GM19452 (cell line): ENCODE data around the gene TGFBR1.

Experiments used
- ATAC-seq: cut with Tn5 transposase; IDR thresholded peaks from one replicate; pipeline ENCODE4 v1.9.1; 2021; ENCODE audit not compliant: unreplicated experiment

Gene TGFBR1

DNA sequence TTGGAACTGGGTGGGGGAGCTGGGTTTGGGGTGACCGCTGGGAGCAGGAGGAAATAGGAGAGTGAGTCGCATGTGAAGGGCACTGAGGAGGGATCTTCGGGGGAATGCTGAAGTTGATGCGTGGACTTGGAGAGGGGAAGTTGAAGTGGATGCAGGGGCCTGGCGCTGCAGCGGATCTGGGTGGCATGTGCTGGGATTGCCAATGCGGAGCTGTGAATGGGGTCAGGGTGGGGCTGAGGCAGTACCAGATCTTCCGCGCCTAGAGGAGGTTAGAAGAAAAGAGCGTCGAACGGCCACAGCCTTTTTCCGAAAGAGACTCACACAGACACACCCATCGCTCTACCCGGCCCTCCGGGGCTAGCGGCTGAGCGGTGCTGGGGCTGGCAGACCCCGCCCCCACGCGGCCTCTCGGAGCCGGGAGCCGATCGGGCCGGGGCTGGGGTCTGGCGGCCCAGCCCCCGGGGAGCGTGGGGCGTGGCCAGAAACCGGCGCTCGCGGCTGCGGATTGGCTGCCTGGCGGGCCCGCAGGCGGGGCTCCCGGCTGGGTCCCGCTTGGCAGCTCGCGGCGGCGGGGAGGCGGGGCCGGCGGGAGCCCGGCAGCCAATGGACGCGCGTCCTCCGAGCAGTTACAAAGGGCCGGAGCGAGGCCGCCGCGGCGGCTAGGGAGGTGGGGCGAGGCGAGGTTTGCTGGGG lies at the start of gene TGFBR1:
TSS of gene TGFBR1 (plus strand) at position 655 of the 693 bp plus-strand sequence. CDS start 93 bp downstream, outside the sequence.
- ATAC-seq = peak; percentile 90

DNA sequence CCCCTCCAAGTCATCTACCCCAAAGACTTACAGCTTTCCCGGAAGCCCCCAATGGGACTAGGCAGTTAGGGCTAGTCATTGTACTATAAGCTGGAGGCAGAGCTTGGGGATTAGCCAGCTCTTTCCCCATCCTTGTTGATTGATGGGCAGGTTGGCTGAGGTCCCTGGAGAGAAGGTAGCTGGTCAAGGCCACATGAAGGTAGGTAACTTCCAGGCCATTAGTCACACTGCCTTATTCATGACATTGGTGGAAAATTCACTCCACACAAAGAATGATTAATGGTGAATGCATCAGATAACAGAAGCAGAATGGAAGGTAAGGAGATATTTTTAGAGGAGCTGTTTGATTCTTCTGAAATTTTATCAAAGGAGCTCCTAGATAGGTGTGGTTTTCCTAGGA lies 49.5 kb upstream of the TGFBR1 start:
- no peak for ATAC-seq

DNA sequence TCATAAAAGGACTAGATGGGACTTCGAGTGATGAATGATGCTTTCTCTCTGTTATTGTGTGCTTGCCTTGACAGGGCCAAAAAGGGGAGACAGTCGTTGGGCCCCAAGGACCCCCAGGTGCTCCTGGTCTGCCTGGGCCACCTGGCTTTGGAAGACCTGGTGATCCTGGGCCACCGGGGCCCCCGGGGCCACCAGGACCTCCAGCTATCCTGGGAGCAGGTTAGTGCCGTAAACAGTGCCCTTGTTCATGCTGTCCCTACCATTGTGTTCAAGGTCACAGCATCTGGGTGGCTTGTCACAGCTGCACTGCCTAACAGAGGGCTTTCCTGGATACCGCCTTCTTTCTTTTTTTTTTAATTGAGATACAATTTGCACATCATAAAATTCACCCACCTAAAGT lies 48.7 kb upstream of the TGFBR1 start:
- no peak for ATAC-seq

- peak; percentile 32 for ATAC-seq
These were observed 47.8 kb upstream of the TGFBR1 start for GRCh38 chr9:99056886-99057664.

- peak; percentile 81 for ATAC-seq
These were observed 47.0 kb upstream of the TGFBR1 start for GRCh38 chr9:99057665-99058625.

DNA sequence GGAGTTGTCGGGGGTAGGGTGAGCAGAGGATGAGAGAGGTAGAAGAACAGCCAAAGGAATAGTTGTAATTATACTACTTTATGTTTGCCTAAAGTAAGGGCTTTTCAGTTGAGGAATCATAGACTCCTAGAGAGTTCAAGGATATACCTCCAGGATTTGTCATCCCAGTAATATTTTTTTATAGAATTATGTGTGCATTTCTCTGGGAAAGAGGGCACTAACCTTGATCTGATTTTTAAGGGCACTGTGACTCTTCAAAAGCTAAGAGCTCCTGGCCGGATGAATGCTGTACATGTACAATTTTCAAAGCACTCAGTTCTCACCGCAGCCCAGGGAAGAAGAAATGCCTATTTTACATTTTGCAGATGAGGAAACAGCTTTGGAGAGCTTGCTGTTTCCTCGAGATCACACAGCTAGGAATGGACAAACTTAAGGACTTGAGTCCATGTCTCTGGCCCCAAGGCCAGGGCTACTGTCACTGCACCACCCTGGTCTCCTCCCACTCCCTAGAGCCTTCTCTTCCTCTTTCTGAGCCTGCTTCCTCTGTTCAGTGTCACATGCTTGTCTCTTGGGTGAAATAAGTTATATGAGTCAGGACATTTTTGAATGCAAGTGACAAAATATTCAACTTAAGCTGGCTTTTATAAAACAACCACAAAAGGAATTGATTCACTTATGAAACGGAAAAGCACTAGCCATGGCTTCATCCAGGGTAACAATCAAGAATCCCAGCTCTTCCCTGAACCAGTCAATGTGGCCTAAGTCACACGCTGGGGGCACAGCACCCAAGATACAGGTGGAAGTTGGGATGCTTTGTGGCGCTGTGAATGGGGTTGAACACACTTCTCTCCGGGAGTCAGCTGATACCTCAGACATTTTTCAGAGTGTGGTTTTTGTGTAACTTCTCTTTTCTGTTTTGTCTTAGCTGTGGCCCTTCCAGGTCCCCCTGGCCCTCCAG lies 45.7 kb upstream of the TGFBR1 start:
- ATAC-seq = peak; percentile 72

DNA sequence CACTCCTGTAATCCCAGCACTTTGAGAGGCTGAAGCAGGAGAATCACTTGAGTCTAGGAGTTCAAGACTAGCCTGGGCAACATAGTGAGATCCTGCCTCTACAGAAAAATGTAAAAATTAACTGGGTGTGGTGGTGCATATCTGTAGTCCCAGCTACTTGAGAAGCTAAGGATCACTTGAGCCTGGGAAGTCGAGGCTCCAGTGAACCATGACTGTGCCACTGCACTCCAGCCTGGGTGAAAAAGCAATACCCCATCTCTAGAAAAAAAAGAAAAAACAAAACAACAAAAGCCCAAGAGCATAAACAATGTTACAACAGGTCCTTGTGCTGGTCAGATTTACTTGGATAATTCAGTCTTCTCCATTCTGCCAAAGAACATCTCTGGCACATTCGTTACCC lies 44.3 kb upstream of the TGFBR1 start:
- ATAC-seq = no peak

DNA sequence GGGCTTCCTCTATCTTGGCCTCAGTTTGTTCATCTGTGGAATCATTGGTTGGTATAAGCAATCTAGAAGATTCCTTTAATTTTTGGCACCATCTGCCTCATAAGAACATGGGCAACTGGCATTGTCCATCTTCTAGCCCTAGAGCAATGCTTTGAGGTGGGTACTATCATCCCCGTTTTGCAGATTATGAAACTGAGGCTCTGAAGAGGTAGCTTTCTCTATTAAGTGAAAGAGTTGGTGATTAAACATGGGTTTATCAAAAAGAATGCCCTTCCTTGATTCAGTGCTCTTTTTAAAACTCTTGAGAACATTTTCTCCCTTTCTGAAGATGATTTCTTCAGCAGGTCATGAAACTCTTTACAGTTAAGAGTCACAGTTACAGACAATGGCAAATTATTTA lies 42.4 kb upstream of the TGFBR1 start:
- no peak for ATAC-seq

GRCh38 chr9:99063522-99063921 lies 41.4 kb upstream of the TGFBR1 start:
- no peak for ATAC-seq

DNA sequence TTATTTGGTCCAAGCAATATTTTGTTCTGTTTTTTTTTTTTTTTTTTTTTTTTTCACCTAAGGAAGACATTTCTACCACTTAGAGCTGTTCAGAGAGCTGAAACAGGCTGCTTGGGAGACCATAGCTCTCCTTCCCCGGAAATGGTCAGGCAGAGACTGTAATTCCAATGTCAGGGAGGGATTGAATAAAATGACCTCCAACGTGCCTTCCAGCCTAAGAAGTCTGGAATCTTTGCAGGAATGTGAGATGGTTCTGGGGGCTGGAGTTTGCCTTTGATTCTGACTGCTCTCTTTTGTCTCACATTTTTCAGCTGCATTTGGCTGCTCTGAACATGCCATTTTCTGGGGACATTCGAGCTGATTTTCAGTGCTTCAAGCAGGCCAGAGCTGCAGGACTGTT lies 38.3 kb upstream of the TGFBR1 start:
- ATAC-seq = no peak

- no peak for ATAC-seq
These were observed 35.8 kb upstream of the TGFBR1 start for GRCh38 chr9:99069075-99069474.

GRCh38 chr9:99069546-99069945 lies 35.4 kb upstream of the TGFBR1 start:
- ATAC-seq = no peak

DNA sequence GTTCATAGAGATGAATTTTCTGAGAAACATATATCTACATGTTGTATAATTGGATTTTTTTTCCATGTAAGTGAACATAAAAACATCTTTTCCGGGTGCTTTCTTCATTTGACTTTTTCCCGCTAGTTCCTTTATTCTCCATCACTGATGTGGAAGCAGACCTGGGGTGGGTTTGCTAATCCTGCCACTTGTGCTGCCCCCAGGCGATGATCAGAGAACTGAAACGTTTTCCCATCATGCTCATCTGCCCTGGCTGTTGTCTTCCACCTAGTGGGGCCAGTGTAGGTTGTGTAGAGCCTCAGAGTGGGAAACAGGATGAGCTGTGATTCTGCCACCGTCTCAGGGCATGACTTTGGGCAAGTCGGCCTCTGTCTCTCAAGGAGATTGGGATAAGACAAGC lies 34.2 kb upstream of the TGFBR1 start:
- ATAC-seq = no peak

DNA sequence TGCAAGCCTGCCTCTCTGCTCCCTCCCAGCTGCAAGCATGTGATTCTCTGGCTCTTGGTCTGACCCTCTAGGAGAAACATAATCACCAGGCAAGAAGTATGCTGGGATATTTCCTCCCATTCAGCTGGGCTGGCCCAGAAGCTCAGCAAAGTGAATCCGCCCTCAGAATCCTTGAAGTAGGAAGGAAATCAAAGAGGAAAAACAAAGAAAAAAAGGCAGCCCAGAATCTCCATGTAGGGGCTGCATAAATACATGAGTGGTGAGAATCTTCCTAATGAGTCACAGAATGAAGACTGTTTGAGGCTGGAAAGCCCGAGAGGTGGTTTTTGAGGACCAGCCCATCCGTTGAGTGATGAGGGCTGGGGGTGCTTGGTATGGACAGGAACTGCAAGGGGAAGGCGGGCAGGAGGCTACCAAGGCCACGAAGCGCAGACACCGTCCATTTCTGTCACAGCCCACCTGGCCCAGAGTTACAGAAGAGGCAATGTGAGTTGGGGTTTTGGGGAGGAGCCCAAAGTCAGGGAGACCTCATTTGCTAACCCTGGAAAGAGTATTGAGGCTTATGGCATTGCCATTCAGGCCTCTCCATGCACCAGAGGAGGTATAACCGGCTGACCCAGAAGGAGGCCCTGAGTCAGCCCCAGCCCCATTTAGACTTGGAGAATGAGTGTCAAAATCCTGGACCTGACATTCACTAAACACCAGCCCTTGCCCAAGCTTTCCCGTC lies 33.4 kb upstream of the TGFBR1 start:
- ATAC-seq = no peak

- no peak for ATAC-seq
These were observed 32.9 kb upstream of the TGFBR1 start for GRCh38 chr9:99072040-99072394.

DNA sequence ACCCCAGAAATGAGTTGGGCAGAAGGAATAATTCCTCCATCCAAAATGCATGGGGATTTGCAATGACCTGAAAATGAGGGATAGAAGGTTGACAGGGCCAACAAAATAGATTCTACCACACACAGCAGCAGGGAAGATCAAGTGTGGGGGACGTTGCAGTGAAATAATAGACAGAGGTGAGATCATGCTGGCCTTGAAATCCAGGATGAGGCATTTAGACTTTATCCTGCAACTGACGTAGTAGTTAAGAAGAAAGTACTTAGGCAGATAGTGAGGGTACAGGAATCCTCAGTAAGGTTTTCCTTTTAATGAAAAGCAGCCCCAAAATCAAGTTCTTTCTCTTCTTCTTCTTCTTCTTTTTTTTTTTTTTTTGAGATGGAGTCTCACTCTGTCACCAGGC lies 31.6 kb upstream of the TGFBR1 start:
- ATAC-seq = no peak

- no peak for ATAC-seq
These were observed 30.7 kb upstream of the TGFBR1 start for GRCh38 chr9:99073985-99074901.

DNA sequence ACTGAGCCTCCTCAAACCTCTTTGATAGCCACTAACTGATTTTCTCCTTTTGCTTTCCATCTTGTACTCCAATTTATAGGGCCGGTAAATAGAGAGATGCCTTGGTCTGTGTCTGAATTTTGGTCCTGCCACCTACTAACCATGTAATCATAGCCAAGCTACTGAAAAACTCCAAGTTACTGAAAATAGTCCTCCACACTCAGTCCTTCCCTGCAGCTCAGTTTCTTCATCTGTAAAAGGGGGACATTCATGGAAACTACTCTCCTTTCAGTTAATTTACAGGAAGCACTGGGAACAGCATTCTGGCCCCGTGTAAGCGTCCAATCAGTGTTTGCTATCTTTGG lies 30.0 kb upstream of the TGFBR1 start:
- ATAC-seq = no peak
